Endothelial cell (in vitro differentiated cells): ENCODE results near the gene FAM174B. TPM values are rescaled to one million over a fixed set of nuclear protein-coding genes. Genes with fewer than 3 reads are reported as not detected.

ENCODE experiments used
- DNase-seq: peaks from one replicate; pipeline ENCODE4 v3.0.0; 2021; ENCODE audit warnings: low spot score
- H3K27ac Mint-ChIP-seq: one replicate; pipeline ENCODE4 v1.8.0; 2021; ENCODE audit warnings: mixed read lengths, inconsistent platforms; ENCODE audit not compliant: unreplicated experiment
- H3K27me3 Mint-ChIP-seq: one replicate; pipeline ENCODE4 v1.8.0; 2021; ENCODE audit warnings: mild to moderate bottlenecking, moderate library complexity, mixed read lengths, inconsistent platforms; ENCODE audit not compliant: unreplicated experiment
- H3K36me3 Mint-ChIP-seq: one replicate; pipeline ENCODE4 v1.8.0; 2021; ENCODE audit warnings: mild to moderate bottlenecking, low read depth, mixed read lengths, inconsistent platforms; ENCODE audit not compliant: unreplicated experiment
- H3K4me1 Mint-ChIP-seq: one replicate; pipeline ENCODE4 v1.8.0; 2021; ENCODE audit warnings: mild to moderate bottlenecking, mixed read lengths, inconsistent platforms; ENCODE audit not compliant: unreplicated experiment
- H3K4me3 Mint-ChIP-seq: one replicate; pipeline ENCODE4 v1.8.0; 2021; ENCODE audit warnings: mild to moderate bottlenecking, mixed read lengths, inconsistent platforms; ENCODE audit not compliant: unreplicated experiment
- H3K9me3 Mint-ChIP-seq: one replicate; pipeline ENCODE4 v1.8.0; 2021; ENCODE audit warnings: mixed read lengths, inconsistent platforms; ENCODE audit not compliant: unreplicated experiment
- total RNA-seq: library from RNA; stranded (reverse); fragmentation: NEBNext Ultra II Directional; extraction: Animal tissue kit (Norgen Biotek cat#: 25700); gene quantifications from one replicate; pipeline ENCODE4 v1.2.1, GENCODE V29; 2021; ENCODE audit not compliant: unreplicated experiment
- TF ChIP-seq, protein P1 (sequence below): fragments of 200-600 bp; sonication (generic); IDR thresholded peaks from one replicate; pipeline ENCODE4 v1.5.0; 2021; ENCODE audit warnings: antibody characterized with exemption; ENCODE audit not compliant: unreplicated experiment

Gene FAM174B
- total RNA-seq, 1 donor from 2014 or later, result 163 TPM

DNA sequence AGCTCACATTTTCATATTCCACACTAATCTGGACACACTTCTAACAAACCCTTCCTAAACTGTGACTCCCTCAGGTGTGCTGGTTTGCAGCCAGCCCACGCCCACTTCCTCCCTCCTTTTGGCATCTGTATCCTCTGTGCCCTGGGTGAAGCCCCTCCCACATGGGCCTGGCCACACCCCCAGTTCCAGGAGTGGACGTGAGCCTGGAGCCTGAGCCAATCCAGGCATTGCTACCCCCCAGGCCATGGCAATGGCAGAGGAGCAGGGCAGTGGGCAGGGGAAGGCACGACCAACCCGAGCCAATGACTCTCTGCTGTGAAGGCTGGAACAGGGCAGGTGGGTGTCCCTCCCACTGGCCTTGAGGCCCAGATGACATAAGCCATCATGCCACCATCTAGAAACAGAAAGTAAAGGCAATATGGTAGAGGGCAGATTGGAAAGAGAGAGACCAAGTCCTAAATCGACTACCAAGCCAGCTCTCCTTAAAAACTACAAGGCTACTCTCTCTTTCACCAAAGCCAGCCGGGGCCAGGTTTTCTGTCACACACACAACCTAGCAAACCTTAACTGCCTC, 18.6 kb downstream of the FAM174B start:
- no peak for DNase-seq
- TF ChIP-seq, protein P1, sequence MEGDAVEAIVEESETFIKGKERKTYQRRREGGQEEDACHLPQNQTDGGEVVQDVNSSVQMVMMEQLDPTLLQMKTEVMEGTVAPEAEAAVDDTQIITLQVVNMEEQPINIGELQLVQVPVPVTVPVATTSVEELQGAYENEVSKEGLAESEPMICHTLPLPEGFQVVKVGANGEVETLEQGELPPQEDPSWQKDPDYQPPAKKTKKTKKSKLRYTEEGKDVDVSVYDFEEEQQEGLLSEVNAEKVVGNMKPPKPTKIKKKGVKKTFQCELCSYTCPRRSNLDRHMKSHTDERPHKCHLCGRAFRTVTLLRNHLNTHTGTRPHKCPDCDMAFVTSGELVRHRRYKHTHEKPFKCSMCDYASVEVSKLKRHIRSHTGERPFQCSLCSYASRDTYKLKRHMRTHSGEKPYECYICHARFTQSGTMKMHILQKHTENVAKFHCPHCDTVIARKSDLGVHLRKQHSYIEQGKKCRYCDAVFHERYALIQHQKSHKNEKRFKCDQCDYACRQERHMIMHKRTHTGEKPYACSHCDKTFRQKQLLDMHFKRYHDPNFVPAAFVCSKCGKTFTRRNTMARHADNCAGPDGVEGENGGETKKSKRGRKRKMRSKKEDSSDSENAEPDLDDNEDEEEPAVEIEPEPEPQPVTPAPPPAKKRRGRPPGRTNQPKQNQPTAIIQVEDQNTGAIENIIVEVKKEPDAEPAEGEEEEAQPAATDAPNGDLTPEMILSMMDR, result no peak
- Mint-ChIP-seq H3K36me3 (peaks cover 32% of the 10 kb centered on the region), H3K27me3 (peaks cover 7% of the 10 kb centered on the region), H3K4me1 (peaks cover 44% of the 10 kb centered on the region), H3K27ac (no peak overlapping the region), H3K4me3 (no peak overlapping the region), H3K9me3 (no peaks in the 10 kb centered on the region)

- no peaks in the 10 kb centered on the region for H3K9me3 Mint-ChIP-seq
- TF ChIP-seq, protein P1, result no peak
- H3K36me3 Mint-ChIP-seq, result peaks cover 32% of the 10 kb centered on the region
- no peak for DNase-seq
- no peak overlapping the region for H3K27ac Mint-ChIP-seq
- H3K4me3 Mint-ChIP-seq, result no peak overlapping the region
- peaks cover 44% of the 10 kb centered on the region for H3K4me1 Mint-ChIP-seq
- H3K27me3 Mint-ChIP-seq, result peaks cover 7% of the 10 kb centered on the region
Observed at GRCh38 chr15:92636401-92636907, 19.1 kb downstream of the FAM174B start.

DNA sequence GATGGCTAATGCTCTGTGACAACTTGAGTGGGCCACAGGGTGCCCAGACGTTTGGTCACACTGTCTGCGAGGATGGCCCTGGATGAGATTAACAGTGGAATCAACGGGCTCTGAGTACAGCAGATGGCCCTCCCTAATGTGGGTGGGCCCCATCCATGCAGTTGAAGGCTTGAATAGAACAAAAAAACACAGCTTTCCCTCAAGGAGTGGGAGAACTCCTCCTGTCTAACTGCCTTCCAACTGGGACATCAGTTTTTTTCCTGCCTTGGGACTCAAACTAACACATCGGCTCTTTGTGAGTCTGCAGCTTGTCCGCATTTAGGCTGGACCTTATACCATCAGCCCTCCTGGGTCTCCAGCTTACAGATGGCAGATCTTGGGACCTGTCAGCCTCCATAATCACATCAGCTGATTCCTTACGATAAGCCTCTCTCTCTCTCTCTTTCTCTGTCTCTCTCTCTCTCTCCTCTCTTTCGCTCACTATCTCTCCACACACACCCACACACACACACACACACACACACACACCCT, 20.8 kb downstream of the FAM174B start:
- TF ChIP-seq, protein P1, result no peak
- no peak for DNase-seq
- Mint-ChIP-seq H3K36me3 (peaks cover 35% of the 10 kb centered on the region), H3K27ac (peak overlapping the region; percentile 81), H3K9me3 (no peaks in the 10 kb centered on the region), H3K4me3 (peak overlapping the region; percentile 76), H3K27me3 (peaks cover 9% of the 10 kb centered on the region), H3K4me1 (peaks cover 46% of the 10 kb centered on the region)

DNA sequence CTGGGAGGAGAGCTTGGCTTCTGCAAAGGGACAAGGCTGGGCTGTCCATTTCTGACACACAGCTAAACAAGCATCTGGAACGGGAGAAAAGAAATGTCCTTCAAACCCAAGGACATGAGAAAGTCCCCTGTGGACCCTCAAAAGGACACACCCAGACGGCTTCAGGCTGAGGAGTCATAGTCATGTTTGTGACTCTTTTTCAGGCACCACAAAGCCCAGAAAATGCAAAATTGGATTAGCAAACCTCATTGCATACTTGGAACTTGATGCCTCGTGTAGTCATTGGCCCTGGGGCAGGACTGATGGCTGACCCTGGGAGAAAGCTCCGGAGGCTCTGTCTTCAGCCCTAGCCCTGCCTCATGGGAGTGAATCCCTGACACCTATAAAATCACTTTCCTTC, 21.5 kb downstream of the FAM174B start:
- Mint-ChIP-seq H3K27ac (no peak overlapping the region), H3K4me3 (no peak overlapping the region), H3K36me3 (peaks cover 34% of the 10 kb centered on the region), H3K9me3 (no peaks in the 10 kb centered on the region), H3K4me1 (peaks cover 41% of the 10 kb centered on the region), H3K27me3 (peaks cover 9% of the 10 kb centered on the region)
- no peak for DNase-seq
- TF ChIP-seq, protein P1, result no peak

GRCh38 chr15:92633418-92633817, 22.2 kb downstream of the FAM174B start:
- Mint-ChIP-seq H3K9me3 (no peaks in the 10 kb centered on the region), H3K36me3 (peaks cover 32% of the 10 kb centered on the region), H3K27ac (no peak overlapping the region), H3K27me3 (peaks cover 9% of the 10 kb centered on the region), H3K4me3 (no peak overlapping the region), H3K4me1 (peaks cover 34% of the 10 kb centered on the region)
- TF ChIP-seq, protein P1, result no peak
- DNase-seq, result no peak
